ENCODE results near the gene ACO2. TPM values are rescaled to one million over a fixed set of nuclear protein-coding genes. Genes with fewer than 3 reads are reported as not detected.

ACO2 gene
- total and polyA plus RNA-seq, 2 of the 13 experiments (the other 11 are each of a cell fraction or from before 2014, with no cell fraction given) = 19.2 to 45.6 TPM

- no peak for TF ChIP-seq ZNF407 (CRISPR knock-in tag; IDR thresholded peaks at IDR 0.05; ENCODE audit: not compliant biosample characterization)
- TF ChIP-seq ZMAT3 (CRISPR knock-in tag; conservative IDR thresholded peaks at IDR 0.05) = no peak
- TF ChIP-seq ZMYM4 (CRISPR knock-in tag; IDR thresholded peaks at IDR 0.05) = peak; percentile 71; the same call in 1 of the 2 replicates
- TF ChIP-seq, protein P1, sequence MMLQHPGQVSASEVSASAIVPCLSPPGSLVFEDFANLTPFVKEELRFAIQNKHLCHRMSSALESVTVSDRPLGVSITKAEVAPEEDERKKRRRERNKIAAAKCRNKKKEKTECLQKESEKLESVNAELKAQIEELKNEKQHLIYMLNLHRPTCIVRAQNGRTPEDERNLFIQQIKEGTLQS (CRISPR knock-in tag; IDR thresholded peaks at IDR 0.05) = no peak
- no peak for TF ChIP-seq TFE3 (CRISPR knock-in tag; IDR thresholded peaks at IDR 0.05)
- TF ChIP-seq ZSCAN21 (CRISPR knock-in tag; IDR thresholded peaks at IDR 0.05; ENCODE audit: borderline replicate concordance) = no peak
- TF ChIP-seq ZNF546 (CRISPR knock-in tag; conservative IDR thresholded peaks at IDR 0.05) = peak; percentile 28; the same call in 1 of the 2 replicates
- TF ChIP-seq KLF16 (CRISPR knock-in tag; IDR thresholded peaks at IDR 0.05) = no peak
- no peak for TF ChIP-seq NBN (conservative IDR thresholded peaks at IDR 0.05)
- no peak for TF ChIP-seq RXRB (CRISPR knock-in tag; IDR thresholded peaks at IDR 0.05; ENCODE audit: borderline replicate concordance)
- TF ChIP-seq ZNF577 (CRISPR knock-in tag; IDR thresholded peaks at IDR 0.05; ENCODE audit: borderline replicate concordance, low read depth) = no peak
- TF ChIP-seq, protein P2, sequence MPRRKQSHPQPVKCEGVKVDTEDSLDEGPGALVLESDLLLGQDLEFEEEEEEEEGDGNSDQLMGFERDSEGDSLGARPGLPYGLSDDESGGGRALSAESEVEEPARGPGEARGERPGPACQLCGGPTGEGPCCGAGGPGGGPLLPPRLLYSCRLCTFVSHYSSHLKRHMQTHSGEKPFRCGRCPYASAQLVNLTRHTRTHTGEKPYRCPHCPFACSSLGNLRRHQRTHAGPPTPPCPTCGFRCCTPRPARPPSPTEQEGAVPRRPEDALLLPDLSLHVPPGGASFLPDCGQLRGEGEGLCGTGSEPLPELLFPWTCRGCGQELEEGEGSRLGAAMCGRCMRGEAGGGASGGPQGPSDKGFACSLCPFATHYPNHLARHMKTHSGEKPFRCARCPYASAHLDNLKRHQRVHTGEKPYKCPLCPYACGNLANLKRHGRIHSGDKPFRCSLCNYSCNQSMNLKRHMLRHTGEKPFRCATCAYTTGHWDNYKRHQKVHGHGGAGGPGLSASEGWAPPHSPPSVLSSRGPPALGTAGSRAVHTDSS (CRISPR knock-in tag; conservative IDR thresholded peaks at IDR 0.05) = no peak
- TF ChIP-seq YY1 (IDR thresholded peaks at IDR 0.05; ENCODE audit: insufficient read depth, insufficient replicate concordance, low read depth, low read length) = peak; percentile 43
- peak; percentile 71 for TF ChIP-seq PHF20 (CRISPR knock-in tag; IDR thresholded peaks at IDR 0.05)
- TF ChIP-seq, protein P3, sequence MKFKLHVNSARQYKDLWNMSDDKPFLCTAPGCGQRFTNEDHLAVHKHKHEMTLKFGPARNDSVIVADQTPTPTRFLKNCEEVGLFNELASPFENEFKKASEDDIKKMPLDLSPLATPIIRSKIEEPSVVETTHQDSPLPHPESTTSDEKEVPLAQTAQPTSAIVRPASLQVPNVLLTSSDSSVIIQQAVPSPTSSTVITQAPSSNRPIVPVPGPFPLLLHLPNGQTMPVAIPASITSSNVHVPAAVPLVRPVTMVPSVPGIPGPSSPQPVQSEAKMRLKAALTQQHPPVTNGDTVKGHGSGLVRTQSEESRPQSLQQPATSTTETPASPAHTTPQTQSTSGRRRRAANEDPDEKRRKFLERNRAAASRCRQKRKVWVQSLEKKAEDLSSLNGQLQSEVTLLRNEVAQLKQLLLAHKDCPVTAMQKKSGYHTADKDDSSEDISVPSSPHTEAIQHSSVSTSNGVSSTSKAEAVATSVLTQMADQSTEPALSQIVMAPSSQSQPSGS (CRISPR knock-in tag; IDR thresholded peaks at IDR 0.05) = no peak
These were observed 75.1 kb downstream of the ACO2 start, which contains the start of gene POLR3H (continued) for GRCh38 chr22:41543854-41544670.

All from HepG2 (cell line).